GM19467 (cell line): ENCODE measurements around the gene MAD1L1.
"Not testable (repeated sequence)": the region's sequence is repeated elsewhere in the genome, so short reads cannot be mapped to it uniquely, and the experiment has no call there.

Experiments
- ATAC-seq: cut with Tn5 transposase; IDR thresholded peaks from one replicate; pipeline ENCODE4 v1.9.1; 2021; ENCODE audit warnings: mild to moderate bottlenecking, moderate library complexity; ENCODE audit not compliant: unreplicated experiment

MAD1L1 gene

GRCh38 chr7:1849351-1850041 is 383.2 kb downstream of the MAD1L1 start:
- no peak for ATAC-seq

GRCh38 chr7:1848911-1849311 is 383.8 kb downstream of the MAD1L1 start:
- ATAC-seq: no peak

GRCh38 chr7:1848013-1848640 is 384.6 kb downstream of the MAD1L1 start:
- ATAC-seq: no peak

GRCh38 chr7:1847260-1848001 is 385.3 kb downstream of the MAD1L1 start:
- no peak for ATAC-seq

GRCh38 chr7:1846331-1847065 is 386.2 kb downstream of the MAD1L1 start:
- ATAC-seq: no peak

- ATAC-seq: no peak
Observed at GRCh38 chr7:1845536-1846311, 387.0 kb downstream of the MAD1L1 start.

GRCh38 chr7:1844951-1845390 is 387.8 kb downstream of the MAD1L1 start:
- no peak for ATAC-seq

- ATAC-seq: no peak
Observed at GRCh38 chr7:1844336-1844950, 388.3 kb downstream of the MAD1L1 start.

GRCh38 chr7:1843921-1844335 is 388.8 kb downstream of the MAD1L1 start:
- no peak for ATAC-seq

- ATAC-seq: no peak
Observed at GRCh38 chr7:1843271-1843861, 389.4 kb downstream of the MAD1L1 start.

GRCh38 chr7:1842321-1843221 is 390.2 kb downstream of the MAD1L1 start:
- no peak for ATAC-seq

GRCh38 chr7:1841286-1842021 is 391.3 kb downstream of the MAD1L1 start:
- not testable (repeated sequence) for ATAC-seq

- ATAC-seq: not testable (repeated sequence)
Observed at GRCh38 chr7:1840744-1841143, 392.0 kb downstream of the MAD1L1 start.

GRCh38 chr7:1839701-1840100 is 393.0 kb downstream of the MAD1L1 start:
- no peak for ATAC-seq

GRCh38 chr7:1838911-1839531 is 393.7 kb downstream of the MAD1L1 start:
- ATAC-seq: not testable (repeated sequence)

GRCh38 chr7:1838544-1838872 is 394.2 kb downstream of the MAD1L1 start:
- ATAC-seq: not testable (repeated sequence)

GRCh38 chr7:1837696-1838543 is 394.8 kb downstream of the MAD1L1 start:
- ATAC-seq: not testable (repeated sequence)
